OCI-LY3 (cell line): ENCODE measurements around the gene ELMO1.

ENCODE experiments used
- CTCF ChIP-seq: fragments of 200-600, 300-600 bp; sonication (generic); IDR thresholded peaks from 2 replicates; pipeline ENCODE4 v1.5.1; 2014; ENCODE audit warnings: antibody characterized with exemption, low read length, low read depth
- EZH2phosphoT487 ChIP-seq: fragments of 200-600 bp; shearing (Covaris generic); IDR thresholded peaks from 2 replicates; pipeline ENCODE4 v1.6.1; 2018; ENCODE audit warnings: antibody characterized with exemption, mixed run types, low read depth

DNA sequence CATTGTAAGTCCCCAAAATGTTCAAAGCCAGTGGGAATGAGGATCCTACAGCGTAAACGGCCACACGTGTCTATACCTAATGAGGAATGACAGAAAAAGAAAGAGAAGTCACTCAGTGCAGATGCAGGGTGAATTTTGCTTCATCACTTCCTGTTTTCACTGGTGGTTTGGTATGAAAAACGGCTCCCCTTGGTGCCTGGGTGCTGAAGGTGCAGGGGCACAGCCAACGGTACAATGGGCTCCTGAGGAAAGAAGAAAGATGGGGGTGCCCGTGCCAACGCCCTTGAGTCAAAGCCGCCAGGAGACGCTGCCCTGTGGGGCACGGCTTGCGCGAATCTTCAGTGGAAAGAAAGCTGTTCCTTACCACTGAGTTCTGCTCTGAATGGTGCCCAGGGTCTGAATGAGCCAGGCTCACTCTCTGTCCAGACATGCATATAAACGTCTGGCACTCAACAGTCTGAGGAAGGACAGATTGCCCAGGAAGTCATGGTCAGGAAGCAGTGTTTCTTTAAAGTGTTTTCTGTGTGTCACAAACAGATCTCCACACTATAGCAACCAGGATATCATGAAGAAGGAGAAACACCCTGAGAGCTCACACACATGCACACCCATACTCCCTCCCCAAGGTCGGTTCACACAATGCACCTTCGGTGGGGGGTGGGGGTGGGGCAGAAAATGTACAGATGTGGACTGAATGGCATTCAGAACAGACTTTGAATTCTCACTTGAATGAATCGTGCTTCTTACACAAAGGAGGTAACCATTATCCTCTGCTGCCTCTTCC, 105.8 kb downstream of the ELMO1 start:
- peak; percentile 57 for TF ChIP-seq CTCF
- TF ChIP-seq EZH2phosphoT487, result no peak
